Stimulated activated naive CD8-positive, alpha-beta T cell treated with anti-CD3 and anti-CD28 coated beads, Interleukin-15, Interleukin-2, amounts not matched to agents 100 U/mL and 50 U/mL, for 24 hours (primary cell): ENCODE measurements around the gene SHF.

Experiments
- ATAC-seq: fragments of 150-1000 bp; cut with Tn5 transposase; one replicate; pipeline ENCODE4 v1.10.0; 2021
- DNase-seq: peaks from one replicate; pipeline ENCODE4 v3.0.0; 2021

Gene SHF

GRCh38 chr15:45199136-45199810 lies 11.5 kb upstream of the SHF start:
- no peak for ATAC-seq
- peak; percentile 48 for DNase-seq

GRCh38 chr15:45198337-45199135 lies 10.8 kb upstream of the SHF start:
- ATAC-seq (peak; percentile 67), DNase-seq (peak; percentile 88)

GRCh38 chr15:45197512-45197911 lies 9.7 kb upstream of the SHF start:
- ATAC-seq = no peak
- DNase-seq = no peak

- DNase-seq (no peak), ATAC-seq (no peak)
These were observed 230 bp downstream of the SHF start for GRCh38 chr15:45187578-45187893.

GRCh38 chr15:45186771-45187577 lies 792 bp downstream of the SHF start:
- DNase-seq (no peak), ATAC-seq (no peak)

- DNase-seq (no peak), ATAC-seq (no peak)
These were observed 1.6 kb downstream of the SHF start for GRCh38 chr15:45185903-45186770.

- no peak for DNase-seq
- ATAC-seq = no peak
These were observed 2.5 kb downstream of the SHF start for GRCh38 chr15:45185069-45185779.

- ATAC-seq (no peak), DNase-seq (no peak)
These were observed 3.2 kb downstream of the SHF start for GRCh38 chr15:45184562-45185041.

GRCh38 chr15:45183511-45183910 lies 4.3 kb downstream of the SHF start:
- ATAC-seq (no peak), DNase-seq (no peak)

- no peak for ATAC-seq
- DNase-seq = no peak
These were observed 4.8 kb downstream of the SHF start for GRCh38 chr15:45182996-45183395.

GRCh38 chr15:45181491-45182285 lies 6.1 kb downstream of the SHF start:
- ATAC-seq = no peak
- no peak for DNase-seq

GRCh38 chr15:45180648-45181436 lies 6.9 kb downstream of the SHF start:
- DNase-seq (no peak), ATAC-seq (no peak)

- ATAC-seq = peak; percentile 55
- DNase-seq = peak; percentile 44
These were observed 7.6 kb downstream of the SHF start for GRCh38 chr15:45180201-45180600.

- peak; percentile 60 for DNase-seq
- ATAC-seq = no peak
These were observed 8.4 kb downstream of the SHF start for GRCh38 chr15:45179221-45179985.

- ATAC-seq (no peak), DNase-seq (no peak)
These were observed 10.5 kb downstream of the SHF start for GRCh38 chr15:45177285-45177684.

GRCh38 chr15:45174577-45174976 lies 13.2 kb downstream of the SHF start:
- no peak for DNase-seq
- ATAC-seq = no peak

GRCh38 chr15:45174069-45174468 lies 13.7 kb downstream of the SHF start:
- DNase-seq = no peak
- ATAC-seq = no peak

- DNase-seq (no peak), ATAC-seq (no peak)
These were observed 15.9 kb downstream of the SHF start for GRCh38 chr15:45171912-45172311.
